ENCODE data around the gene RCOR1. TPM values are rescaled to one million over a fixed set of nuclear protein-coding genes. Genes with fewer than 3 reads are reported as not detected.
"Not testable (repeated sequence)": the region's sequence is repeated elsewhere in the genome, so short reads cannot be mapped to it uniquely, and the experiment has no call there.

Gene RCOR1
- total RNA-seq, 5 donors from 2014 or later (not counting 1 experiment from before 2014, with no cell fraction given), result 17.7 to 25.0 (median 18.7) TPM

DNA sequence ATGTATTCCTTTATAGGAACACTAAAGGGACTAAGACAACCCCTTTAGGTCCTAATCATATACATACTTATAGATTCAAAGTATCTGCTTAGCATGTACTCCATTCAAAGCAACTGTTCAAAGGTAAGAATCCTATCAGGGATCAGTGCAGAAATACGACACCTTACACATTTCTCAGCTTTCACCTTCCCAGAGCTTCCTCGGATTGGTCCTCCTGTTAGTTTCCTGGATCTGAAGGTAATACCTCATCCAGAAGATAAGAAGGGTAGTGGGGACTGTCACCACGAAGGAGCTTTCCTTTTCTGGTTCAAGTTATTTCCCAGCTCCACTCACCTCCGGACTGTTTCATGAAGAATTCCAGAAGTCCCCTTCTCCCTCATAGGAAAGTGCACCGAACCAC, 38.0 kb downstream of the RCOR1 start:
- H3K36me3 Mint-ChIP-seq, result peaks cover 14% of the 10 kb centered on the region
- Histone ChIP-seq H3K9me3 (no peaks in the 10 kb centered on the region), H3K36me3 (ENCODE audit: control insufficient read depth in 2 of 2, extremely low read depth in 1 of 2, insufficient read depth in 1 of 2, low read length in 1 of 2) (no peaks in the 10 kb centered on the region), H3K27me3 (replicated peaks in 1 of 2; ENCODE audit: control insufficient read depth in 2 of 2, extremely low read depth in 1 of 2, insufficient read depth in 2 of 2, low read length in 1 of 2) (no peaks in the 10 kb centered on the region), H3K27ac (ENCODE audit: low read length) (no peak overlapping the region), H3K4me3 (ENCODE audit: control insufficient read depth in 1 of 2, extremely low read depth in 1 of 2, low read length in 1 of 2) (no peak overlapping the region), H3K4me1 (ENCODE audit: control insufficient read depth in 1 of 2, extremely low read depth in 1 of 2, insufficient read depth in 2 of 2, low read length in 2 of 2) (no peaks in the 10 kb centered on the region)
- DNase-seq, result no peak
- POLR2A ChIA-PET, result interaction anchor here in 1 of 2 donors (0.5 kb wide), 1 partner anchor 25 kb away, joined by 3 read pairs; no protein-coding TSS in a partner anchor
- no peak overlapping the region for H3K27ac Mint-ChIP-seq
- H3K4me3 Mint-ChIP-seq, result no peak overlapping the region
- no peaks in the 10 kb centered on the region for H3K27me3 Mint-ChIP-seq
- ATAC-seq (replicated peaks in 1 of 4), result no peak
- CTCF ChIA-PET, result interaction anchor here in 1 of 2 donors (0.6 kb wide), 1 partner anchor 15 kb away, joined by 3 read pairs; no protein-coding TSS in a partner anchor
- no CpG with 5 or more reads among the region's 5 CpGs for WGBS (ENCODE audit: insufficient coverage)
- H3K4me1 Mint-ChIP-seq, result peaks cover 36 to 45% (median 43%) of the 10 kb centered on the region in 3 donors
- no peaks in the 10 kb centered on the region for H3K9me3 Mint-ChIP-seq

DNA sequence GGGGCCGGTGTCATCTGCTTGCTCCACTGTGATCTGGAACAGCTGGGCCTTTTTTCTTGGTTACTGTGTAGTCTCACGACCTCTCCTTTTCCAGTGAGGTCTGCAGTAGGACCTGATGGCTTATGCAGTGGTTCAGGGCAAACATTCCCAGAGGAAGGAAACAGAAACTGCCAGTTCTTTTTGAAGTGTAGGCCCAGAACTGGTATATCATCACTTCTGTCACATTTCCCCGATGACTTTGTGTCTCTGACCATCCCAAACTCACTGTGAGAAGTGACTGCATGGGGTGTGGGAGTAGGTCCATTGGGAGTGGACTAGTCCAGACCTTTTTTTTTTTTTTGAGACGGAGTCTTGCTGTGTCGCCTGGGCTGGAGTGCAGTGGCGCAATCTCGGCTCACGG, 38.4 kb downstream of the RCOR1 start:
- peaks cover 34 to 41% (median 41%) of the 10 kb centered on the region in 3 donors for H3K4me1 Mint-ChIP-seq
- ChIA-PET POLR2A (interaction anchor here in 1 of 2 donors (0.5 kb wide), 1 partner anchor 24 kb away, joined by 3 read pairs; no protein-coding TSS in a partner anchor), CTCF (interaction anchor here in 1 of 2 donors (0.6 kb wide), 1 partner anchor 15 kb away, joined by 3 read pairs; no protein-coding TSS in a partner anchor)
- H3K27ac Mint-ChIP-seq, result no peak overlapping the region
- 91% methylated on average over 7 of the region's 8 CpGs for WGBS (ENCODE audit: insufficient coverage)
- H3K27me3 ChIP-seq (replicated peaks in 1 of 2; ENCODE audit: control insufficient read depth in 2 of 2, extremely low read depth in 1 of 2, insufficient read depth in 2 of 2, low read length in 1 of 2), result no peaks in the 10 kb centered on the region
- no peaks in the 10 kb centered on the region for H3K27me3 Mint-ChIP-seq
- DNase-seq, result no peak
- H3K36me3 Mint-ChIP-seq, result peaks cover 12% of the 10 kb centered on the region
- H3K4me3 ChIP-seq (ENCODE audit: control insufficient read depth in 1 of 2, extremely low read depth in 1 of 2, low read length in 1 of 2), result no peak overlapping the region
- H3K4me1 ChIP-seq (ENCODE audit: control insufficient read depth in 1 of 2, extremely low read depth in 1 of 2, insufficient read depth in 2 of 2, low read length in 2 of 2), result no peaks in the 10 kb centered on the region
- no peak overlapping the region for H3K27ac ChIP-seq (ENCODE audit: low read length)
- ATAC-seq (replicated peaks in 1 of 4), result no peak
- H3K9me3 ChIP-seq, result no peaks in the 10 kb centered on the region
- no peaks in the 10 kb centered on the region for H3K36me3 ChIP-seq (ENCODE audit: control insufficient read depth in 2 of 2, extremely low read depth in 1 of 2, insufficient read depth in 1 of 2, low read length in 1 of 2)
- no peaks in the 10 kb centered on the region for H3K9me3 Mint-ChIP-seq
- no peak overlapping the region for H3K4me3 Mint-ChIP-seq

DNA sequence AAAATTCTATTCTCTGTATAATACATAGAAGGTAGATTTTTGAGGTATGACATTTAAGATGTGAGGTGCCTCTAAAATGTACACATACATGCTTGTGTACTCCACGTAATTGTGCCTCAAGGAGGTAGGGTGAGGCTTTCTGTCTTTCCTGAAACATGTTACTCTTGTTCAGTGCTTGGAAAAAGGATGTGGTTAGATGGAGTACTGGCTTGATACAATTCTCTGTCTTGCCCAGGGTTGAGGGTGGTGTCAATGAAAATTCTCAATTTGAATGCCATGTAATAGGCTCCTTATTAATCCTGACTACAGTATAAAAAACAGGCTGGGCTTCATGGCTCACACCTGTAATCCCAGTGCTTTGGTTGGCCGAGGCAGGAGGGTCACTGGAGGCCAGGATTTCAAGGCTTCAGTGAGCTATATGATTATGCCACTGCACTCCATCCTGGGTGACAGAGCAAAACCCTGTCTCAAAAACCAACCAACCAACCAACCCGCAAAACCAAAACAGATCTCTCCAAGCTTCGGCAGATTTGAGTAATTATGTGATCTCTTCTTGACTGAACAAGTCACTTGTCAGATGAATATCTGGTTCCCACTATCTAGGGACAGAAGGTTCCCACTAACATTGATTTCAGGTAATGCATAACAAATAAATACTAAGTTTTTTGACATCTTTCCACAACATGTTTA, 41.6 kb downstream of the RCOR1 start:
- CTCF ChIA-PET, result no interaction called here
- H3K27ac ChIP-seq (ENCODE audit: low read length), result no peak overlapping the region
- Mint-ChIP-seq H3K4me1 (peaks cover 27 to 35% (median 33%) of the 10 kb centered on the region in 3 donors), H3K4me3 (no peak overlapping the region), H3K36me3 (peaks cover 7% of the 10 kb centered on the region), H3K9me3 (no peaks in the 10 kb centered on the region), H3K27me3 (no peaks in the 10 kb centered on the region), H3K27ac (no peak overlapping the region)
- no peaks in the 10 kb centered on the region for H3K27me3 ChIP-seq (replicated peaks in 1 of 2; ENCODE audit: control insufficient read depth in 2 of 2, extremely low read depth in 1 of 2, insufficient read depth in 2 of 2, low read length in 1 of 2)
- H3K9me3 ChIP-seq, result no peaks in the 10 kb centered on the region
- no peak for DNase-seq
- no peaks in the 10 kb centered on the region for H3K4me1 ChIP-seq (ENCODE audit: control insufficient read depth in 1 of 2, extremely low read depth in 1 of 2, insufficient read depth in 2 of 2, low read length in 2 of 2)
- H3K36me3 ChIP-seq (ENCODE audit: control insufficient read depth in 2 of 2, extremely low read depth in 1 of 2, insufficient read depth in 1 of 2, low read length in 1 of 2), result no peaks in the 10 kb centered on the region
- ATAC-seq (replicated peaks in 1 of 4), result no peak
- H3K4me3 ChIP-seq (ENCODE audit: control insufficient read depth in 1 of 2, extremely low read depth in 1 of 2, low read length in 1 of 2), result no peak overlapping the region
- 20% methylated on average over 1 of the region's 4 CpGs for WGBS (ENCODE audit: insufficient coverage)
- POLR2A ChIA-PET, result no interaction called here

DNA sequence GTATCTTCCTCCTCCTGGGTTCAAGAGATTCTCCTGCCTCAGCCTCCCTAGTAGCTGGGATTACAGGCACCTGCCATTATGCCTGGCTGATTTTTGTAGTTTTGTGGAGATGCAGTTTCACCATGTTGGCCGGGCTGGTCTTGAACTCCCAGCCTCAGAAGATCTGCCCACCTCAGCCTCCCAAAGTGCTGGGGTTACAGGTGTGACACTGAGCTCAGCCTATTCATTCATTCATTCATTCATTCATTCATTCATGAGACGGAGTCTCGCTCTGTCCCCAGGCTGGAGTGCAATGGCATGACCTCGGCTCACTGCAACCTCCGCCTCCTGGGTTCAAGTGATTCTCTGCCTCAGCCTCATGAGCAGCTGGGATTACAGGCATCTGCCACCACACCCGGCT, 47.2 kb downstream of the RCOR1 start:
- 100% methylated on average over 1 of the region's 6 CpGs for WGBS (ENCODE audit: insufficient coverage)
- POLR2A ChIA-PET, result interaction anchor here in 1 of 2 donors (0.6 to 0.7 kb wide), 2 partner anchors 18 to 29 kb away, joined by 4 to 14 read pairs; no protein-coding TSS in a partner anchor

DNA sequence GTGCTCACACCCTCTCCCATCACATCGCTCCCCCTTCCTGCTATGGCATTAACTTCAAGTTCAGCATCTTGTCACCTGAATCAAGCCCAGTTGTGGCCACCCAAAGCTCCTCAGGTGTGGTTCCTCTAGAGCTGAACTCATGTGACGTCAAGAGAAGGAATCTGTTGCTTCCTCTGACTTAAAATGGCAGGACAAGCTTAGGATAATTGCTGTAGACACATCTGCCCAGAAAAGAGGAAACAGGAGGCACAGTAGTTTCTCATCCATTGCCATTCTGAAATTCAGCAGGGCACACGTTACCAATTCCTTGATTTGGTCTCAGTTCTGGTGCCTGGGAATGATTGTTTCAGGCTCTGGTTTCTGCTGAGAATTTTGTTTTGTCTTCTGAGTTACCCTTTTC, 52.1 kb downstream of the RCOR1 start:
- peak in 1 of 4 experiments; percentile 22 for ATAC-seq (replicated peaks in 1 of 4)
- Histone ChIP-seq H3K4me3 (ENCODE audit: control insufficient read depth in 1 of 2, extremely low read depth in 1 of 2, low read length in 1 of 2) (no peak overlapping the region), H3K9me3 (no peaks in the 10 kb centered on the region), H3K27ac (ENCODE audit: low read length) (no peak overlapping the region), H3K36me3 (ENCODE audit: control insufficient read depth in 2 of 2, extremely low read depth in 1 of 2, insufficient read depth in 1 of 2, low read length in 1 of 2) (no peaks in the 10 kb centered on the region), H3K27me3 (replicated peaks in 1 of 2; ENCODE audit: control insufficient read depth in 2 of 2, extremely low read depth in 1 of 2, insufficient read depth in 2 of 2, low read length in 1 of 2) (no peaks in the 10 kb centered on the region), H3K4me1 (ENCODE audit: control insufficient read depth in 1 of 2, extremely low read depth in 1 of 2, insufficient read depth in 2 of 2, low read length in 2 of 2) (peaks cover 8 to 10% of the 10 kb centered on the region in 2 experiments)
- H3K4me3 Mint-ChIP-seq, result no peak overlapping the region
- 100% methylated on average over 1 of the region's 3 CpGs for WGBS (ENCODE audit: insufficient coverage)
- no peak overlapping the region for H3K27ac Mint-ChIP-seq
- peaks cover 62 to 76% (median 64%) of the 10 kb centered on the region in 3 donors for H3K4me1 Mint-ChIP-seq
- no peaks in the 10 kb centered on the region for H3K27me3 Mint-ChIP-seq
- H3K36me3 Mint-ChIP-seq, result no peaks in the 10 kb centered on the region
- H3K9me3 Mint-ChIP-seq, result no peaks in the 10 kb centered on the region
- no peak for DNase-seq
- ChIA-PET POLR2A (no interaction called here), CTCF (no interaction called here)

More for the DNA sequence above, 47.2 kb downstream of the RCOR1 start:
- not testable (repeated sequence) for ATAC-seq (replicated peaks in 1 of 4); H3K27me3 ChIP-seq (replicated peaks in 1 of 2; ENCODE audit: control insufficient read depth in 2 of 2, extremely low read depth in 1 of 2, insufficient read depth in 2 of 2, low read length in 1 of 2); H3K27me3 Mint-ChIP-seq; H3K4me1 ChIP-seq (ENCODE audit: control insufficient read depth in 1 of 2, extremely low read depth in 1 of 2, insufficient read depth in 2 of 2, low read length in 2 of 2); H3K36me3 Mint-ChIP-seq; H3K4me3 Mint-ChIP-seq; H3K9me3 Mint-ChIP-seq; H3K27ac Mint-ChIP-seq; H3K4me3 ChIP-seq (ENCODE audit: control insufficient read depth in 1 of 2, extremely low read depth in 1 of 2, low read length in 1 of 2); H3K36me3 ChIP-seq (ENCODE audit: control insufficient read depth in 2 of 2, extremely low read depth in 1 of 2, insufficient read depth in 1 of 2, low read length in 1 of 2); H3K9me3 ChIP-seq; H3K27ac ChIP-seq (ENCODE audit: low read length); DNase-seq
- CTCF ChIA-PET, result interaction anchor here in 1 of 2 donors (0.6 kb wide), 1 partner anchor 404 kb away, joined by 3 read pairs; no protein-coding TSS in a partner anchor
- peaks cover 39 to 50% (median 45%) of the 10 kb centered on the region in 3 donors for H3K4me1 Mint-ChIP-seq

DNA sequence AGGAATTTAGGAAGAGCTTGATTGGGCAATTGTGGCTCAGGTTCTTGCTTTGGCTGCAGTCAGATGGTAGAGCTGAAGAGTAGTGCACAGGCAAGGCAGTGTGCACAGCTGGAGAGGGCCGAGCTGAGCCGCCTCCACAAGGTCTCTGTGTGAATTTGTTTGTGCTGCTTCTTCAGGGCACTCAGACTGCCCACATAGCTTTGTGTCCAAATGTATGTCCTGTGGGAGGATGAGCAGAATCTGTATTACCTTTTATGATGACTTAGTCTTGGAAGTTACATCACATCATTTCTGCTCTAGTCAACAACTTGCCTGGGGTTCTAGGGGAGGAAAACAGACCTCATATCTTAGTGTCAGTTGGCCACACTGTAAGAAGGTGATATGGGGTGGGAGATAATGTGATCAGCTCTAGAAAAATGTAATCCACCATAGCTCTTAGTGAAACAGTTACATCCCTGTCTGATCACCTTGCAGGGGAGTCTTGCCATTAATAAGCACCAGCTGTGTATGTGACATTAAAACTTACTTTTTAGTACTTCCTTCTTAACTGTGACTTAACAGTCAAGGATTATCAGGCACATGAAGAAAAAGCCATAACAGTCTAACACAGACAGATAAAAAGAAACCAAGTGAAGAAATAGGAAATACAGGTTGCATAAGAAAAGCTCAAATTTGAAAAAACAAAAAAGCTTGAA, 53.4 kb downstream of the RCOR1 start:
- Mint-ChIP-seq H3K9me3 (no peaks in the 10 kb centered on the region), H3K36me3 (no peaks in the 10 kb centered on the region), H3K4me3 (no peak overlapping the region), H3K27me3 (no peaks in the 10 kb centered on the region), H3K4me1 (peaks cover 66 to 77% (median 67%) of the 10 kb centered on the region in 3 donors), H3K27ac (peak overlapping the region in 1 of 2 donors; percentile 11)
- Histone ChIP-seq H3K27ac (ENCODE audit: low read length) (no peak overlapping the region), H3K9me3 (no peaks in the 10 kb centered on the region), H3K4me3 (ENCODE audit: control insufficient read depth in 1 of 2, extremely low read depth in 1 of 2, low read length in 1 of 2) (no peak overlapping the region), H3K27me3 (replicated peaks in 1 of 2; ENCODE audit: control insufficient read depth in 2 of 2, extremely low read depth in 1 of 2, insufficient read depth in 2 of 2, low read length in 1 of 2) (no peaks in the 10 kb centered on the region), H3K4me1 (ENCODE audit: control insufficient read depth in 1 of 2, extremely low read depth in 1 of 2, insufficient read depth in 2 of 2, low read length in 2 of 2) (peaks cover 8 to 10% of the 10 kb centered on the region in 2 experiments), H3K36me3 (ENCODE audit: control insufficient read depth in 2 of 2, extremely low read depth in 1 of 2, insufficient read depth in 1 of 2, low read length in 1 of 2) (no peaks in the 10 kb centered on the region)
- ATAC-seq (replicated peaks in 1 of 4), result no peak
- no peak for DNase-seq
- CTCF ChIA-PET, result interaction anchor here (0.6 kb wide), 2 partner anchors 15 to 16 kb away, joined by 3 read pairs; no protein-coding TSS in a partner anchor
- POLR2A ChIA-PET, result interaction anchor here in 1 of 2 donors (0.6 kb wide), 1 partner anchor 576 kb away, joined by 3 read pairs; no protein-coding TSS in a partner anchor
- 100% methylated on average over 2 of the region's 2 CpGs for WGBS (ENCODE audit: insufficient coverage)

Data from T-cell (primary cell).